SK-N-MC (cell line): ENCODE measurements around the gene DSCAM.

Experiments
- EZH2 ChIP-seq: fragments of 200-600 bp; sonication (generic); IDR thresholded peaks from one replicate; pipeline ENCODE4 v1.6.1; 2017; ENCODE audit warnings: antibody characterized with exemption
- POLR2AphosphoS5 ChIP-seq: IDR thresholded peaks from 2 replicates; pipeline ENCODE4 v1.6.1; 2012; ENCODE audit warnings: mild to moderate bottlenecking, low read depth, low read length, borderline replicate concordance

DNA sequence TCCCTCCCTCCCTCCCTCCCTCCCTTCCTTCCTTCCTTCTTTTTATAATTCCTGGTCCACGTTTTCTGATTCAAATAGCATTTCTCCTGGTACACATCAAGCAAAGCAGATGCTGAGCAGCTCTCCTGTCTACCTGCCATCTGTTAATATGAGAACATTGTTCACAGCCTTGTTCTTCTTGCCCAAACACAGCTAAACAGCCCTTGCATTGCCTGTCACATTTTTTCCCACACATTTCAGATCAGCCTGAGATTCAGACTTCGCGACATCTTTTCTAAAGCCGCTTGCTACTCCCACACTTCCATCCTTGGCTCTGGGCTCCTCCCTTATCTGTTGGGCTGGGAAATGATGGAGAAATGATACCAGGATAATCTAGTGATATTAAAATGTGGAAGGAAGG is 779.2 kb downstream of the DSCAM start:
- TF ChIP-seq POLR2AphosphoS5 (no peak), EZH2 (no peak)
